AG09319 (cell line): ENCODE measurements around the gene NEUROD6.

Experiments used
- DNase-seq: peaks from one replicate; pipeline ENCODE4 v3.0.0-alpha.2; 2010; ENCODE audit warnings: low read depth; ENCODE audit errors: extremely low read depth
- TF ChIP-seq, protein P1 (sequence below): IDR thresholded peaks from 2 replicates; pipeline ENCODE4 v1.5.1; 2011; ENCODE audit warnings: low read depth, mild to moderate bottlenecking, inconsistent platforms, low read length, moderate library complexity

Gene NEUROD6

DNA sequence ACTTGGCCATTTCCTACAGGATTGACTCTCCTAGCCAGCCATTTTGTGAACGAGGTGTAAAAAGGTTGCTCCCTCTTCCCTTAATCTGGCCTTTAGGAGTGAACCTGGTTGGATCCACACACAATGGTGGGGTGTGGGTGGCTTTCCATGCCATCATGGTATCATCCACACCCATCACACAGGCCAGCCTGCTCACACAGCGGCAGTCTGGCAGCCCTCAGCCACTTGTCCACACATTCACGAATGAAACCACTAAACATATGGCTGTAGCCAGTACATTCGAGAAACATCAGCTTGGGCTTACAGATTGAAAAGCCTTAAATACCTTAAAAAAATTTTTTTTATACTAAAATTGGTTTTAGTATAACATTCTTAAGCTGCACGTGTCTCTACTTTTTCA, 31.9 kb downstream of the NEUROD6 start:
- TF ChIP-seq, protein P1, sequence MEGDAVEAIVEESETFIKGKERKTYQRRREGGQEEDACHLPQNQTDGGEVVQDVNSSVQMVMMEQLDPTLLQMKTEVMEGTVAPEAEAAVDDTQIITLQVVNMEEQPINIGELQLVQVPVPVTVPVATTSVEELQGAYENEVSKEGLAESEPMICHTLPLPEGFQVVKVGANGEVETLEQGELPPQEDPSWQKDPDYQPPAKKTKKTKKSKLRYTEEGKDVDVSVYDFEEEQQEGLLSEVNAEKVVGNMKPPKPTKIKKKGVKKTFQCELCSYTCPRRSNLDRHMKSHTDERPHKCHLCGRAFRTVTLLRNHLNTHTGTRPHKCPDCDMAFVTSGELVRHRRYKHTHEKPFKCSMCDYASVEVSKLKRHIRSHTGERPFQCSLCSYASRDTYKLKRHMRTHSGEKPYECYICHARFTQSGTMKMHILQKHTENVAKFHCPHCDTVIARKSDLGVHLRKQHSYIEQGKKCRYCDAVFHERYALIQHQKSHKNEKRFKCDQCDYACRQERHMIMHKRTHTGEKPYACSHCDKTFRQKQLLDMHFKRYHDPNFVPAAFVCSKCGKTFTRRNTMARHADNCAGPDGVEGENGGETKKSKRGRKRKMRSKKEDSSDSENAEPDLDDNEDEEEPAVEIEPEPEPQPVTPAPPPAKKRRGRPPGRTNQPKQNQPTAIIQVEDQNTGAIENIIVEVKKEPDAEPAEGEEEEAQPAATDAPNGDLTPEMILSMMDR, result no peak
- no peak for DNase-seq

DNA sequence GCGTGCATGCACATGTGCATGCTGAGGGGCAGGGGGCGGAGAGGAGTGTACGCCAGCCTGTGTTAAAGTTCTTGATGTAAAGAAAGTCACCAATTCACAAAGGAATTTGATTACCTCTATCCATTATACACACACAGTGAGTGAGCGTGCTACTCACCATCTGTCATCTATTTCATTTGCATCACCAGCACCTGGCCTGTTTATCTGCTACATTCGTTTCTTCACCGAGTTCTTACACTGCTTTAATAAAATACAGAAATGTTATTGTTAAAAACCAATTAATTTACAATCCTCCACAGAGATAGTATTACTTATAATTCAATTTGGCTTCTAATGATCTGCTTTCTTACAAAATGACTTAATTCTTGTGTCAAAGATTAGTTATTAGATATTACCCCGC, 32.6 kb downstream of the NEUROD6 start:
- TF ChIP-seq, protein P1, result no peak
- DNase-seq, result no peak

DNA sequence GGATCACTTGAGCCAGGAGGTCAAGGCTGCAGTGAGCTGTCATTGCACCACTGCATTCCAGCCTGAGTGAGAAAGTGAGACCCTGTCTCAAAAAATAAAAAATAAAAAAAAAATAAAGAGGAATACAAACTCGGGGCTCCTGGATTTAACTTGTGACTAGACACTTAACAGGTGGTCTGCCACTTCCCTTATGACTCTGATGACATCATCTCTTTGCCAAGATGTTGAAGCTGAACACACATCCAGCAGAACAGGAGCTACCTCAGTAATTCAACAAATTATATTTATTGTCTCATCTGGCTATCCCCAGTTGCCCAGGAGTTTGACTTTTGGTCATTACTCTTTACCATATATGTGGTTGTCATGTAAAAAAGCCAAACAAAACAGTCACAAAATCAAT, 35.3 kb downstream of the NEUROD6 start:
- TF ChIP-seq, protein P1, result no peak
- no peak for DNase-seq

DNA sequence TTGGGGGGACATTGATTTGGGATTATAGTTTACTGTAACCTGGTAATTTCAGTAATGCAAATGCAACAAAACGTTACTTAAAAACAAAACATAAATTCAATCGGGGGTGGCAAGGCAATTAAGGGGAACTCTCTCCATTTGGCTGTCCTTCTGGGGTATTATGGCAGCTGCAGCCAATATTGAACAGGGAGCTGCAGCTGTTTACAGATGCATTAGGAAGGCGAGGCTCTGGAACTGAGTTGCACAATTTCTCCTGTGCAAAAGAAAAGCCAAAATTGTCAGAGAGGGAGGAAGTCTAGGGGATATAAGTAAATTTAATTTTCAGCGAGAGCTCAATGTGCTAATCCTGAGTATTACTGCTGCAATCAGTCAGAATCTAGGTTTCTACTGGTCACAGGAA, 36.1 kb downstream of the NEUROD6 start:
- TF ChIP-seq, protein P1, result no peak
- DNase-seq, result no peak

DNA sequence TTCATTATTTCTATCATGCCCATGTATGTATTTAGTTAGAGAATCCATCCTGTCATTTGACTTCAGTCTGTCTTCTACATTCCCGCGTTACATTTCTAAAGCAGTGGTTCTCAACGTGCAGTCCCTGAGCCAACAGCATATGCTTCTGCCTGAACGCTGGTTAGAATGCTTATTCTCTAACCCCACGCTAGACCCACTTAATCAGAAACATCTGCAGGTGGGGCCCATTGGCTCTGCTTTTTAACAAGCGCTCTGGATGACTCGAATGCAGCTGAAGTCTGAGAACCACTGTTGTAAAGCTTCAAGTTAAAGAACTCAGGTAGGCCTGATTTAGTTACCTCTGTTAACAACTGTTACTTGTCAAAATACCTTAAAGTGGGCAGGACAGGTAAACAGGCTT, 38.2 kb downstream of the NEUROD6 start:
- no peak for DNase-seq
- TF ChIP-seq, protein P1, result no peak

DNA sequence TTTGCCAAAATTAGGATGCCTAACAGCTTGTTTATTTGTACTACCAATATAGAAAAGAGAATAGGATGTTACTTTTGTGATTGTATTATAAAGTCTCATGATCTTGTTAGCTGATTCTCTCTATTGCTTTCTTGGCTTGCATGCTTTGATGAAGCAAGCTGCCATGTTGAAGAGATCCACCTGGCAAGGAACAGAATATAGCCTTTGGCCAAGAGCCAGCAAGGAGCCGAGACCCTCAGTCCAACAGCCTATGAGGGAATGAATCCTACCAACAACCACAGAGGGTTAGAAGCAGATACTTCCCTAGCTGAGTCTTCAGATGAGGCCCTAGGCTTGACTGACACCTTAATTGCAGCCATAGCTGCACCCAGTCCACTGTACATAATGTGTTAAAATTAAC, 41.2 kb downstream of the NEUROD6 start:
- TF ChIP-seq, protein P1, result no peak
- no peak for DNase-seq

DNA sequence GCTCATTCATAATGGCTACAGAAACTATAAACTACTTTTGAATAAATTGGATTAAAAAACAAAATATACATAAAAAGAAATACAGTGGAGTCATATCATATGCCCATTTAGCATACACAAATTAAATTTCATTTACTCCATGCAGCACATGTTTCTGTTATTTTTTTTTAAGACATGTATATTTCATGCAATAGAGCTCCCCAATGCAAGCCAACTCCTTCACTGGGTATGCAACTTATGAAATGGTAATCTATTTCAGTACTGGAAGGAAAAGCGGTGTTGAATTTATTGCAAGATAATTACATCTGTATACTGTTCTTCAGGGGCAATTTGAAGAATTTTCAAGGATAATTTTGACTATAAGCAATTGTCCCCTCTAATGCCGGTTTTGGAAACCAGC, 49.9 kb downstream of the NEUROD6 start:
- DNase-seq, result no peak
- TF ChIP-seq, protein P1, result no peak
